ENCODE data around the gene UQCRHL.

DNA sequence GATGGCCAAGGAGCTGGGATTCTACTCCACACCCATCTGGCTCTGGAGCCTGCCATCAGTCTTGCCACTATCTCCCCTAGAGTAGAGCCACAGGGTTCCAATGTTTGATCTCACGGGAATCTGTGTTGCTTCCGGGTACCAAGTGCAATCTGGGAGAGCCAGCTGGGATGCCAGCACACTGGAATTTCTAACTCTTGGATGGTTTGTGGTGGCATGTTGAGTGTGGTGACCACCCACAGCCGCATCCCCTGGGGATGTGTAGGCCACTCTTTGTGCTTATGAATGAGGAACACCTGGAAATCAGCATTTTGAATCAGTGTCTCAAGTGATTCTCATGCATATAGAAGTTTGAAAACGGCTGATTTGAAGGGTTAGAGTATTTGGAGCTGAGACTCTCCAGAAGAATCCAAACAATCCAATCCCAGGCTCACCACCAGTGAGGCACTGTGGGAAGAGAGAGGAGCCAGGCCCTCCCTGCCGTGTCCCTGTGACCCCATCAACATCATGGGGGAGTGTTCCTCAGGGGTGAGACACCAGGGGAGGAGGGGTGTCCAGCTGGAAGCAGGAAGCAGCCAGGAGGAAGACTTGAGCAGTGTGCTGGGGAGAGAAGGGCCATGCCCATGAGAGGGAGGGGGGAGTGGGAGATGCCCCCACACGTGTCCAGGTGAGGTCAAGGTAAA lies 35.5 kb downstream of the UQCRHL start:
- TF ChIP-seq POLR2A (IDR thresholded peaks at IDR 0.05; ENCODE audit: low read length): no peak
- no peak for TF ChIP-seq GATA1 (IDR thresholded peaks at IDR 0.05; ENCODE audit: low read depth, low read length)
